ENCODE results near the gene ABT1.

DNA sequence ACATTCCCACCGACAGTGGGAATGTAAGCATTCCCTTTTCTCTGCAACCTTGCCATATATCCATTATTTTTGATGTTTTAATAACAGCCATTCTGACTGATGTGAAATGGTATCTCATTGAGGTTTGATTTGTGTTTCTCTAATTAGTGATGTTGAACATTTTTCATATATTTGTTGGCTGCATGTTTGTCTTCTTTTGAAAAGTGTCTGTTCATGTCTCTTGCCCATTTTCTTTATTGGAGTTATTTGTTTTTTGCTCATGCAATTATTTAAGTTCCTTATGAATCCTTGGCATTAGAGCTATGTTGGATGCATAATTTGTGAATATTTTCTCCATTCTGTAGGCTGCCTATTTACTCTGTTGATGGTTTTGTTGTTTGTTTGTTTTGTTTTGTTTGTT is 18.0 kb upstream of the ABT1 start:
- no peak for TF ChIP-seq CTCF (IDR thresholded peaks at IDR 0.05)
- no peak for TF ChIP-seq POLR2A (IDR thresholded peaks at IDR 0.05)
- TF ChIP-seq POLR2AphosphoS5 (IDR thresholded peaks at IDR 0.05): no peak

All from prostate gland (tissue), 2 donors.